GM18511 (cell line): Measurements from ENCODE around the gene KRTAP20-2.

Experiments used
- ATAC-seq: cut with Tn5 transposase; IDR thresholded peaks from one replicate; pipeline ENCODE4 v1.9.1; 2021; ENCODE audit warnings: mild to moderate bottlenecking, moderate library complexity; ENCODE audit not compliant: unreplicated experiment

The KRTAP20-2 gene

GRCh38 chr21:30634906-30635305 is at the start of gene KRTAP20-2:
TSS of gene KRTAP20-2 (plus strand) at chr21:30635206. CDS start at chr21:30635264, 58 bp downstream.
- no peak for ATAC-seq

- no peak for ATAC-seq
Observed at GRCh38 chr21:30590297-30590696, 44.7 kb upstream of the KRTAP20-2 start, which contains the start of gene KRTAP22-2. TSS of gene KRTAP22-2 (minus strand) at chr21:30590397.

GRCh38 chr21:30592140-30592539 is 42.9 kb upstream of the KRTAP20-2 start, which contains the start of gene KRTAP6-3:
TSS of gene KRTAP6-3 (plus strand) at chr21:30592440. CDS start at chr21:30592446, 6 bp downstream.
- no peak for ATAC-seq

GRCh38 chr21:30598802-30599201 is 36.2 kb upstream of the KRTAP20-2 start, which contains the start of gene KRTAP6-2:
TSS of gene KRTAP6-2 (minus strand) at chr21:30598902. CDS start at chr21:30598874, 28 bp downstream.
- ATAC-seq, result no peak

- ATAC-seq, result no peak
Observed at GRCh38 chr21:30600787-30601186, 34.2 kb upstream of the KRTAP20-2 start, which contains the start of gene KRTAP22-1. TSS of gene KRTAP22-1 (plus strand) at chr21:30601087.

DNA sequence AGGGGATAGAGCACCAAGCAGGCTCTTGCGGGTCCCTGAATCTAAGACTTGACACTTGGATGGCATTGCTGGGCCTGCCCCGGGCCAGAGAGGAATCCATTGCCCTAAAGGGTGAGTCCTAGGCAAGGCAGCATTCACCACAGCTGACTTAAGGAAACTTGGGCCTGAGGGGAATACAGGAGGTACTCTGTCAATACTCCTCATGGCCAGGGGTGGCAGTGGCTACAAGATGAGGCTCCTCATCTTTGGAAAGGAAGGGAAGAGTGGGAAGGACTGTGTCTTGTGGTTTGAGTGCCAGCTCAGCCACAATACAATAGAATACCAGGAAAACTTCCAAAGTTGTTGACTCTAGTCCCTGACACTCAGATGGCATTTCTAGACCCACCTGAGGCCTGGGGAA is 29.0 kb upstream of the KRTAP20-2 start:
- no peak for ATAC-seq

GRCh38 chr21:30612132-30612531 is 22.9 kb upstream of the KRTAP20-2 start:
- ATAC-seq, result no peak

- no peak for ATAC-seq
Observed at GRCh38 chr21:30613836-30614235, 21.2 kb upstream of the KRTAP20-2 start, which contains the start of gene KRTAP6-1. TSS of gene KRTAP6-1 (minus strand) at chr21:30613930. CDS start at chr21:30613904, 26 bp downstream.

DNA sequence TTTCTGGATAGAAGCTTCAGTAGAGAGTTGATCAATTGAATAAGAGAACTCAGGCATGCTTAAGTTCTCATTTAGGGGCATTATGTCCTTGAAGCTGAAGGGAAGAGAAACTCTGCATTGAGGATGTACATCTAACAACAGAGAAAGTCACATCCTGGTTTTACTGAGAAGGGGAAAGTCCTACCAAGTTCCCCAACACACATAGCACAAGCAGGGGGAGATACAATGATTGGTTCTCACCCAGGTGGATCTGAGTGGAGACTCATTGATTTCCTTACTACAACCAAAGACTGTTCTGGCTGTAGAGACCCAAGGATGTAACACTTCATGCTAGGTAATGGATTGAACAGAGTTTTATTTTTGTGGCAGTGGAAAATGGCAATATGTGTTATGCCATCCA is 19.8 kb upstream of the KRTAP20-2 start:
- ATAC-seq, result no peak

DNA sequence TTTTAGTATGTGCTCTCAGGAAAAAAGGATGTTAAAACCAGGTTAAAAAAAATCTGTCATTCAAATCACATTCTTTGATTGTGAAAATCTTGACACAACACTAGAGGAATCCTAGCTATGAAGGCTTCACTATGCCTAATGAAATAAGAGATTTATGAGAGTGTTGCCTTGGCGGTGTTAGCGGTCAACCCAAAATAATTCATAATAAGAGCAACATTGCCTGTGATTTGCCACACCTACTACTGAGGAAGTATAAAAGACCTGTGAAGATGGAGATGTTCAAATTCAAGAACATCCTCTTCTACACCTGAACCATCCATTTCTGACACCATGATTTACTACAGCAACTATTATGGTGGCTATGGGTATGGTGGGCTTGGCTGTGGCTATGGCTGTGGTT is 18.9 kb upstream of the KRTAP20-2 start, which contains the start of gene KRTAP20-1:
KRTAP20-1 (plus strand) TSS at position 301 of the 400 bp plus-strand sequence; CDS start at position 331, 30 bp downstream.
- no peak for ATAC-seq

GRCh38 chr21:30620080-30620479 is 14.9 kb upstream of the KRTAP20-2 start:
- ATAC-seq, result no peak

- no peak for ATAC-seq
Observed at GRCh38 chr21:30620522-30620921, 14.5 kb upstream of the KRTAP20-2 start, which contains the start of gene KRTAP20-4. TSS of gene KRTAP20-4 (plus strand) at chr21:30620627.

GRCh38 chr21:30623362-30623761 is 11.6 kb upstream of the KRTAP20-2 start:
- ATAC-seq, result no peak

- ATAC-seq, result no peak
Observed at GRCh38 chr21:30625449-30626165, 9.4 kb upstream of the KRTAP20-2 start.

DNA sequence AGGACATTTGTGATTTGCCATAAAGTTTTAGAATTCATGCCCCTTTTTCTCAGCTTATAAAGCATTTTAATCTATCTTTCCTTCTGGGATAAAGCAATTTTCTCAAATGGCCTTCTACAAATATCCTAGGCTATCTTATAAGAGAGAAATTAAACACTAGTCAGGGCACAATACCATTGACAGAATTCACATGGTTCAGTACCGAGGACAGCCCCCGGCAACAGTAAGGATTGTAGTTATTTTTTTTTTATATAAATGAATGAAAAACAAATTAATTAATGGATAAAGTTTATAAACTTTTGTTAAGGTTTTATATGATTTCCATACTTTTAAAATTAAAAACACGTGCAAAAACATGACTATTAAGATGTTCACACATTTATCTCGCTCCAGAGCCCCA is 6.9 kb upstream of the KRTAP20-2 start:
- ATAC-seq, result no peak

GRCh38 chr21:30629200-30629599 is 5.8 kb upstream of the KRTAP20-2 start:
- ATAC-seq, result no peak

DNA sequence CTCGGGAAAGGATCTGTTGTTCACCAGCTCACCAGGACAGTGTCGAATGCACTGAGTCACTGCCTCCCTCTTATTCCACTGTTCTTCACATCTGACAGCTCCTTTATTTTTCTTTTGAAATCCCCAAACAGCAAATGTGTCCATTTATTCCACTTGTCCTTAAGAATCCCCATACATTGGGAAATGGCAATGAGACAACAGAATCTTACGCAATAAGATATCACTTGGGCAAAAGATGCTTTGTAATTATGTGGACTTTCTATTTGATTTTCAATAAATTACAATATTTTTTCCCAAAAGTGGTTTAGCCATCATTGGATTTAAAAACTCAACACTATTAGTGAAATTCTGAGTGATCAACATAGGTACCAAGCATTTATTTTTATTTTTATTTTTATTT is 3.7 kb downstream of the KRTAP20-2 start:
- ATAC-seq, result no peak

DNA sequence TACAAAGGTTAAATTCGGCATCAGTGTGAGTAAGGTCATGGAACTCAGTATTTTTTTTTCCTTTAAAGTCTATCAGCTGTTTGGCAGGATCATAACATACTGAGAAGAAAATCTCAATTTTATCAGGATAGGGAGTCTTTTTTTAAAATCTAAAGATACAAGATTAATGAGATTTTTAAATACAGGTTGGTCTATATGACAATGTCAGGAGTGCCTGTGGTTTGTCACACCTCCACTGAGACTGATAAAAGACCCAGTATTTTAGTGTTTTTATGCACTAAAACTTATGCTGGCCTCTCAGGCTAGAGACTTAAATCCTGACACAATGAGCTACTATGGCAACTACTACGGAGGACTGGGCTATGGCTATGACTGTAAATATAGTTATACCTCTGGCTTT is 7.6 kb downstream of the KRTAP20-2 start, which contains the start of gene KRTAP20-3:
KRTAP20-3 (plus strand) TSS at position 301 of the 400 bp plus-strand sequence.
- no peak for ATAC-seq

DNA sequence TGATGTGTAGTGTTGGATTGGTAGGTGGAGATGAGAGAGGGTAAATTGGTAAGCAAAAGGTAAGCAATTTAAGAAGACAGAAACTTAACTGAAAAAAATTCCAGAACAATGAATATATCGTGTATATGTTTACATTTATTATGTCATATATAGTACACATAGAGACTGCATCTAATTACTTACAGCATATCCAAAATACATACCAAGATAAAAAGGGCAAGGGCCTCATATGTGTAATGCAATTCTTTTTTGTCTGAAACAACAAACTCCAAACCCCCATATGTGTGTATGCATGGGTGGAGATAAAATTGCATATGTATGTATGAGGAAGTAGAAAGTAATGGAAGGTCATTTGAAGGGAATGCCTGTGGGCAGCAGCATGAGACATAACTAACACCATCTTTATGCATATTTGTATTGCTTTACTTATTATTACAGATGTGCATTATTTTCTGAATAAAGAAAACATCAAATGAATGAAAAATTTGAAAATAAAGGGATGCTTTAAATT is 12.0 kb downstream of the KRTAP20-2 start:
- no peak for ATAC-seq

- ATAC-seq, result no peak
Observed at GRCh38 chr21:30652891-30653290, 17.9 kb downstream of the KRTAP20-2 start.

- ATAC-seq, result no peak
Observed at GRCh38 chr21:30668776-30669175, 33.8 kb downstream of the KRTAP20-2 start.
